K562 (cell line): Measurements from ENCODE around the gene TTC9B. TPM values are rescaled to one million over a fixed set of nuclear protein-coding genes. Genes with fewer than 3 reads are reported as not detected.
A peak's percentile ranks its signal among the peaks of the same experiment; 100 is the strongest.

Source experiments
- CXXC5 ChIP-seq: fragments of 250-450 bp; sonication (Bioruptor Pico); IDR thresholded peaks from 2 replicates; pipeline ENCODE4 v1.8.0; 2022; ENCODE audit warnings: inconsistent platforms, mild to moderate bottlenecking, moderate library complexity
- ELF1 ChIP-seq: fragments of 200-800 bp; sonication (Bioruptor generic); IDR thresholded peaks from 2 replicates; pipeline ENCODE4 v1.6.1; 2016; ENCODE audit warnings: missing genetic modification characterization, missing compliant biosample characterization
- FIP1L1 ChIP-seq: fragments of 200-400 bp; formaldehyde crosslinking; IDR thresholded peaks from 2 replicates; pipeline ENCODE4 v1.6.1; 2018; ENCODE audit warnings: mild to moderate bottlenecking, low read depth, low read length; ENCODE audit not compliant: poor library complexity, severe bottlenecking
- JUNB ChIP-seq: fragments of 450-650 bp; formaldehyde crosslinking; conservative IDR thresholded peaks from 2 replicates; pipeline ENCODE4 v1.4.0; 2020; ENCODE audit warnings: mild to moderate bottlenecking
- L3MBTL2 ChIP-seq: fragments of 450-650 bp; IDR thresholded peaks from 2 replicates; pipeline ENCODE4 v1.6.1; 2016; ENCODE audit warnings: mild to moderate bottlenecking, moderate library complexity
- LCOR ChIP-seq: sonication (generic); formaldehyde crosslinking; IDR thresholded peaks from 2 replicates; pipeline ENCODE4 v1.8.0; 2022; ENCODE audit warnings: mild to moderate bottlenecking, missing genetic modification reagents
- MIER1 ChIP-seq: fragments of 450-650 bp; IDR thresholded peaks from 2 replicates; pipeline ENCODE4 v1.6.1; 2016; ENCODE audit warnings: antibody characterized with exemption, mild to moderate bottlenecking, low read depth
- NFYB ChIP-seq: IDR thresholded peaks from 2 replicates; pipeline ENCODE4 v1.6.1; 2011; ENCODE audit warnings: mild to moderate bottlenecking, moderate library complexity; ENCODE audit not compliant: insufficient read length; ENCODE audit errors: extremely low read depth
- POLR2AphosphoS5 ChIP-seq: IDR thresholded peaks from 2 replicates; pipeline ENCODE4 v1.6.1; 2011; ENCODE audit warnings: mild to moderate bottlenecking, low read depth, low read length, moderate library complexity; ENCODE audit not compliant: control insufficient read depth, insufficient read depth
- POLR2G ChIP-seq: fragments of 200-400 bp; formaldehyde crosslinking; IDR thresholded peaks from 2 replicates; pipeline ENCODE4 v1.6.1; 2017; ENCODE audit warnings: low read depth, mild to moderate bottlenecking, antibody characterized with exemption, low read length, moderate library complexity
- SLC30A9 ChIP-seq: fragments of 250-450 bp; sonication (Bioruptor Pico); IDR thresholded peaks from 2 replicates; pipeline ENCODE4 v1.8.0; 2022; ENCODE audit warnings: mild to moderate bottlenecking, moderate library complexity
- SMARCA4 ChIP-seq: fragments of 450-650 bp; IDR thresholded peaks from 2 replicates; pipeline ENCODE4 v1.6.1; 2016
- SMC3 ChIP-seq: conservative IDR thresholded peaks from 2 replicates; pipeline ENCODE4 v1.6.1; 2011; ENCODE audit warnings: low read depth, low read length, improper control_type of control experiment; ENCODE audit not compliant: insufficient read depth
- TRIM28 ChIP-seq: fragments of 450-650 bp; IDR thresholded peaks from 2 replicates; pipeline ENCODE4 v1.6.1; 2017
- ZBTB8A ChIP-seq: fragments of 450-650 bp; IDR thresholded peaks from 2 replicates; pipeline ENCODE4 v1.6.1; 2018; ENCODE audit warnings: mild to moderate bottlenecking, moderate library complexity; ENCODE audit not compliant: partially characterized antibody
- ZNF12 ChIP-seq: sonication (generic); formaldehyde crosslinking; IDR thresholded peaks from 2 replicates; pipeline ENCODE4 v1.4.0; 2020; ENCODE audit warnings: mild to moderate bottlenecking, missing genetic modification reagents
- ZNF316 ChIP-seq: fragments of 450-650 bp; IDR thresholded peaks from 2 replicates; pipeline ENCODE4 v1.6.1; 2016
- polyA plus RNA-seq, 8 experiments: library from polyadenylated mRNA; depleted of rRNA in 4 of 8; stranded (reverse) in 5 of 8; unstranded in 3 of 8; fragments of >200 nt; fragmentation: Nextera tagmentation in 2 of 8; fragmentation: Illumina TruSeq in 1 of 8; extraction: Ambion mirVana in 2 of 8; extraction: Trizol in 1 of 8; gene quantifications; 2 replicates each; pipeline versions ENCODE4 v1.2.1 to v1.2.3, GENCODE V29; 2011 to 2014; ENCODE audit warnings: inconsistent platforms in 1 of 8, missing spikeins in 1 of 8
- total RNA-seq, 7 experiments: library from RNA; depleted of rRNA in 6 of 7; stranded (reverse); fragments of >200 nt in 6 of 7; fragmentation: Illumina TruSeq in 2 of 7; extraction: Trizol in 2 of 7; gene quantifications; 2 replicates each; pipeline versions ENCODE4 v1.2.1 to v1.2.3, GENCODE V29; 2011 to 2021; ENCODE audit warnings: low replicate concordance in 1 of 7
- TF ChIP-seq, protein P1 (sequence below), 2 experiments: fragments of 450-650 bp; formaldehyde crosslinking in 1 of 2; IDR thresholded peaks; 2 replicates each; pipeline versions ENCODE4 v1.4.0 to v1.6.1; 2014 to 2020; ENCODE audit warnings: mild to moderate bottlenecking in 2 of 2, borderline replicate concordance in 1 of 2, low read depth in 1 of 2
- TF ChIP-seq, protein P2 (sequence below): fragments of 450-650 bp; IDR thresholded peaks from 2 replicates; pipeline ENCODE4 v1.6.1; 2016; ENCODE audit warnings: borderline replicate concordance

TTC9B gene
- total and polyA plus RNA-seq, 9 of the 15 experiments (the other 6 are each of a cell fraction or from before 2014, with no cell fraction given): 0.06 to 0.14 TPM; not detected in 7

DNA sequence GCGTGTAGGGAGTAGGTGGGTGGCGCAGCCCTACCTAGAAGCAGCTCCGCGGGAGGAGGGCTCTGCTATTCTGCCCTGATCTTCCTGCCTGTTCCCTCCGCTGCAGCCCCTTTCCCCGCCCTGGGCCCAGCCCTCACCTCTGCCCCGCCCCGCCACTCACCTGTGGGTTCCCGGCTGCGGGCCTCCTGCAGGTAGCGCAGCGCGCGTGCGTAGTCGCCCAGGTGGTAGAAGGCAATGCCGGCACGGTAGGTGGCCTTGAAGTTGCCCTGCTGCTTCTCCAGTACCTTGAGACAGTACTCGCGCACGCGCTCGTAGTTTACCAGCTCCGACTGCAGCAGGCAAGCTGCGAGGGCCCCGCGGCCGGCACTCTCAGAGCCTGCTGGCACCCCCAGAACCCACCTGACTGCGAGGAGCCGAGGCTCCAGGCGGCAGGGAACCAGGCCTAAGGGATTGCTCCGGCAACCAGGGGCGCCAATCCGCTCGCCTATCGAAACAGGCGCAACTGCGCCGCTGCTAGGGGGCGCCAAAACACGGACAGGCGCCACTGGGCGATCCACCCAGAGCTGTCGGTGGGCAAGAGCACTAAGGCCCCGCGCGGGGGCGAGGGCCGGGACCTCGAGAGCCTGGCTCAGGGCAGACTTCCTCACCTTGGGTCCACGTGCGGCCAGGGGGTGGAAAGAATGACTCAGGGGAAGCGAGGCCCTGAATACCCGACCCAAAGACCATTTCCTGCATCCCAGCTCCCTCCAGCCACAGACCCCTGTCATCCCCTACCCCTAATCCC is 965 bp downstream of the TTC9B start (continued):
- TF ChIP-seq, protein P1, sequence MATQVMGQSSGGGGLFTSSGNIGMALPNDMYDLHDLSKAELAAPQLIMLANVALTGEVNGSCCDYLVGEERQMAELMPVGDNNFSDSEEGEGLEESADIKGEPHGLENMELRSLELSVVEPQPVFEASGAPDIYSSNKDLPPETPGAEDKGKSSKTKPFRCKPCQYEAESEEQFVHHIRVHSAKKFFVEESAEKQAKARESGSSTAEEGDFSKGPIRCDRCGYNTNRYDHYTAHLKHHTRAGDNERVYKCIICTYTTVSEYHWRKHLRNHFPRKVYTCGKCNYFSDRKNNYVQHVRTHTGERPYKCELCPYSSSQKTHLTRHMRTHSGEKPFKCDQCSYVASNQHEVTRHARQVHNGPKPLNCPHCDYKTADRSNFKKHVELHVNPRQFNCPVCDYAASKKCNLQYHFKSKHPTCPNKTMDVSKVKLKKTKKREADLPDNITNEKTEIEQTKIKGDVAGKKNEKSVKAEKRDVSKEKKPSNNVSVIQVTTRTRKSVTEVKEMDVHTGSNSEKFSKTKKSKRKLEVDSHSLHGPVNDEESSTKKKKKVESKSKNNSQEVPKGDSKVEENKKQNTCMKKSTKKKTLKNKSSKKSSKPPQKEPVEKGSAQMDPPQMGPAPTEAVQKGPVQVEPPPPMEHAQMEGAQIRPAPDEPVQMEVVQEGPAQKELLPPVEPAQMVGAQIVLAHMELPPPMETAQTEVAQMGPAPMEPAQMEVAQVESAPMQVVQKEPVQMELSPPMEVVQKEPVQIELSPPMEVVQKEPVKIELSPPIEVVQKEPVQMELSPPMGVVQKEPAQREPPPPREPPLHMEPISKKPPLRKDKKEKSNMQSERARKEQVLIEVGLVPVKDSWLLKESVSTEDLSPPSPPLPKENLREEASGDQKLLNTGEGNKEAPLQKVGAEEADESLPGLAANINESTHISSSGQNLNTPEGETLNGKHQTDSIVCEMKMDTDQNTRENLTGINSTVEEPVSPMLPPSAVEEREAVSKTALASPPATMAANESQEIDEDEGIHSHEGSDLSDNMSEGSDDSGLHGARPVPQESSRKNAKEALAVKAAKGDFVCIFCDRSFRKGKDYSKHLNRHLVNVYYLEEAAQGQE (IDR thresholded peaks at IDR 0.05; ENCODE audit: borderline replicate concordance): peak; percentile 66
- TF ChIP-seq, protein P1 (CRISPR knock-in tag; IDR thresholded peaks at IDR 0.05; ENCODE audit: low read depth): no peak
- TF ChIP-seq ZBTB8A: no peak
- peak; percentile 74 for TF ChIP-seq FIP1L1
- TF ChIP-seq SLC30A9: no peak
- TF ChIP-seq, protein P2, sequence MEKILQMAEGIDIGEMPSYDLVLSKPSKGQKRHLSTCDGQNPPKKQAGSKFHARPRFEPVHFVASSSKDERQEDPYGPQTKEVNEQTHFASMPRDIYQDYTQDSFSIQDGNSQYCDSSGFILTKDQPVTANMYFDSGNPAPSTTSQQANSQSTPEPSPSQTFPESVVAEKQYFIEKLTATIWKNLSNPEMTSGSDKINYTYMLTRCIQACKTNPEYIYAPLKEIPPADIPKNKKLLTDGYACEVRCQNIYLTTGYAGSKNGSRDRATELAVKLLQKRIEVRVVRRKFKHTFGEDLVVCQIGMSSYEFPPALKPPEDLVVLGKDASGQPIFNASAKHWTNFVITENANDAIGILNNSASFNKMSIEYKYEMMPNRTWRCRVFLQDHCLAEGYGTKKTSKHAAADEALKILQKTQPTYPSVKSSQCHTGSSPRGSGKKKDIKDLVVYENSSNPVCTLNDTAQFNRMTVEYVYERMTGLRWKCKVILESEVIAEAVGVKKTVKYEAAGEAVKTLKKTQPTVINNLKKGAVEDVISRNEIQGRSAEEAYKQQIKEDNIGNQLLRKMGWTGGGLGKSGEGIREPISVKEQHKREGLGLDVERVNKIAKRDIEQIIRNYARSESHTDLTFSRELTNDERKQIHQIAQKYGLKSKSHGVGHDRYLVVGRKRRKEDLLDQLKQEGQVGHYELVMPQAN: no peak
- no peak for TF ChIP-seq NFYB
- no peak for TF ChIP-seq TRIM28
- peak; percentile 31; the same call in 1 of the 2 replicates for TF ChIP-seq SMC3
- peak; percentile 58 for TF ChIP-seq L3MBTL2
- TF ChIP-seq MIER1: peak; percentile 72; the same call in 1 of the 2 replicates
- TF ChIP-seq POLR2AphosphoS5: no peak
- peak; percentile 58 for TF ChIP-seq POLR2G
- TF ChIP-seq LCOR: no peak
- TF ChIP-seq JUNB (CRISPR knock-in tag): no peak
- TF ChIP-seq ZNF316: no peak
- TF ChIP-seq SMARCA4: peak; percentile 37; the same call in 1 of the 2 replicates
- peak; percentile 20; the same call in 1 of the 2 replicates for TF ChIP-seq CXXC5 (CRISPR knock-in tag)
- no peak for TF ChIP-seq ZNF12 (CRISPR knock-in tag)
- TF ChIP-seq ELF1: no peak
